H1 (cell line): ENCODE results near the gene KLRK1. TPM values are rescaled to one million over a fixed set of nuclear protein-coding genes. Genes with fewer than 3 reads are reported as not detected.

ENCODE experiments used
- BACH1 ChIP-seq: IDR thresholded peaks from 2 replicates; pipeline ENCODE4 v1.6.1; 2012; ENCODE audit warnings: low read length, improper control_type of control experiment
- CTBP2 ChIP-seq: IDR thresholded peaks from 2 replicates; pipeline ENCODE4 v1.7.0; 2011; ENCODE audit warnings: borderline replicate concordance, mild to moderate bottlenecking, moderate library complexity, mixed read lengths, low read length; ENCODE audit not compliant: insufficient read depth, insufficient read length
- JUN ChIP-seq: IDR thresholded peaks from 2 replicates; pipeline ENCODE4 v1.6.1; 2011; ENCODE audit warnings: low read depth, mild to moderate bottlenecking, improper control_type of control experiment, low read length
- JUND ChIP-seq: IDR thresholded peaks from 2 replicates; pipeline ENCODE4 v1.6.1; 2011; ENCODE audit warnings: mild to moderate bottlenecking, improper control_type of control experiment, low read length
- POLR2AphosphoS5 ChIP-seq: IDR thresholded peaks from 2 replicates; pipeline ENCODE4 v1.6.1; 2011; ENCODE audit warnings: low read depth, low read length
- SIRT6 ChIP-seq: IDR thresholded peaks from one replicate; pipeline ENCODE4 v1.7.1; 2012; ENCODE audit warnings: low read length, inconsistent platforms
- SP4 ChIP-seq: IDR thresholded peaks from 2 replicates; pipeline ENCODE4 v1.6.1; 2012; ENCODE audit warnings: low read length, inconsistent platforms
- polyA plus RNA-seq, 7 experiments: library from polyadenylated mRNA; depleted of rRNA in 3 of 7; stranded (reverse) in 5 of 7; unstranded in 2 of 7; fragments of >200 nt in 5 of 7; fragments of 200-250 nt in 2 of 7; gene quantifications; 1 replicate in 5 of 7; 2 replicates in 1 of 7; 4 replicates in 1 of 7; pipeline versions ENCODE4 v1.2.1 to v1.2.3, GENCODE V29; 2011 to 2013; ENCODE audit warnings: missing spikeins in 2 of 7, mixed read lengths in 2 of 7
- total RNA-seq: library from RNA; stranded (reverse); fragmentation: NEBNext Ultra II Directional; extraction: Animal tissue kit (Norgen Biotek cat#: 25700); gene quantifications from 2 replicates; pipeline ENCODE4 v1.2.1, GENCODE V29; 2021

Gene KLRK1
- total and polyA plus RNA-seq, 2 of the 8 experiments (the other 6 are each of a cell fraction or from before 2014, with no cell fraction given) = not detected

DNA sequence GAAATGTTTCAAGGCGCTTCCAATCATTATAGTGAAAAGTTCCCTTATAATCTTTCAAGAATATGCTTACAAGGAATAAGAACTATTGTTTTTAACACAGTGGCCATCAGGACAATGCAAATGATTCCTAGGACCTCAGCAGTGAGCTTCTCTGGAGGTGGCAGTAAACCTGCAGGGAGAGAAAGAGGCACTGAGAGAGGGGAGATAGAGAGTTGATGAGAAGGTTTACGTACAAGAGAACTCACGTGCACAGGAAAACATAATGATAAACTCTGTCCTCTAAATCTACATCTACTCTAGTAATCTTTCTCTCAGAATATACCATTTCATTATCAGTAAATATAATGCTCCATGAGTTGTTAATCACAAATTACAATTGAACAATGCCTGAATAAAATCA lies 19.0 kb upstream of the KLRK1 start (continued):
- no peak for TF ChIP-seq BACH1
- TF ChIP-seq JUN = no peak
- TF ChIP-seq SP4 = no peak
- no peak for TF ChIP-seq POLR2AphosphoS5
- TF ChIP-seq CTBP2 = no peak
- no peak for TF ChIP-seq JUND
- no peak for TF ChIP-seq SIRT6
- TF ChIP-seq, all 59 proteins: peak for 0
